A549 treated with AZD9567 at 1 μM for 4 hours (cell line): Measurements from ENCODE around the gene PLEKHO2. TPM values are rescaled to one million over a fixed set of nuclear protein-coding genes. Genes with fewer than 3 reads are reported as not detected.

Source experiments
- total RNA-seq: library from RNA; stranded (reverse); fragments of 200-300 nt; extraction: Qiagen RNA extraction; gene quantifications from 5 replicates; pipeline ENCODE4 v1.2.3, GENCODE V29; 2022; ENCODE audit not compliant: insufficient read depth

Gene PLEKHO2
- total RNA-seq: 6.2 to 8.1 TPM (median 6.5 TPM) in 5 replicates

GRCh38 chr15:64841344-64842095 lies at the start of gene PLEKHO2:
Gene PLEKHO2 (plus strand): TSS chr15:64841915. CDS start chr15:64842017, 102 bp downstream.

GRCh38 chr15:64825431-64826294 lies 16.1 kb upstream of the PLEKHO2 start, which contains the start of gene PIF1:
Gene PIF1 (minus strand): TSS chr15:64825647. CDS start chr15:64824335, 1,312 bp downstream.

GRCh38 chr15:64911311-64912186 lies 69.8 kb downstream of the PLEKHO2 start, which contains the start of gene ANKDD1A:
Gene ANKDD1A (plus strand): TSS chr15:64911902. CDS start chr15:64911931, 29 bp downstream.

Other genes with a start within 250 kb of the PLEKHO2 start
- 6.3 to 8.7 TPM (median 7.5 TPM) in 5 replicates for gene RBPMS2, start 66.3 kb upstream of the PLEKHO2 start, total RNA-seq
- gene PIF1, start 16.3 kb upstream of the PLEKHO2 start, total RNA-seq: 11.5 to 20.5 TPM (median 19.8 TPM) in 5 replicates
- gene ANKDD1A, start 70.0 kb downstream of the PLEKHO2 start, total RNA-seq: 1.3 to 1.9 TPM (median 1.6 TPM) in 5 replicates
- 112 to 125 TPM (median 117 TPM) in 5 replicates for gene SPG21, start 148.0 kb downstream of the PLEKHO2 start, total RNA-seq
- 27.0 to 37.8 TPM (median 29.4 TPM) in 5 replicates for gene MTFMT, start 187.7 kb downstream of the PLEKHO2 start, total RNA-seq
- gene SLC51B, start 203.5 kb downstream of the PLEKHO2 start, total RNA-seq: 9.8 to 14.3 TPM (median 10.3 TPM) in 5 replicates
- gene RASL12, start 226.1 kb downstream of the PLEKHO2 start, total RNA-seq: 0.05 to 0.19 TPM (median 0.09 TPM) in 4 of 5 replicates, not detected in the other
- gene KBTBD13, start 234.8 kb downstream of the PLEKHO2 start, total RNA-seq: 0.06 TPM in 1 of 5 replicates, not detected in the others